Activated naive CD4-positive, alpha-beta T cell treated with anti-CD3 and anti-CD28 coated beads, Interleukin-2, amount 10 ng/mL, durations not matched to agents 7 days and 5 days (primary cell): ENCODE results near the gene LDB3.

Experiments
- CTCF ChIA-PET: fragments of 350-600 bp; sonication (Branson Sonifier 250); formaldehyde crosslinking; loops from one replicate; lab custom pipeline; 2021; ENCODE audit warnings: antibody characterized with exemption; lab: Charles Lee
- DNase-seq: peaks from one replicate; pipeline ENCODE4 v3.0.0-alpha.2; 2020
- H3K27ac Mint-ChIP-seq: one replicate; pipeline ENCODE4 v1.8.0; 2021; ENCODE audit warnings: mild to moderate bottlenecking, moderate library complexity, mixed read lengths
- H3K27me3 Mint-ChIP-seq: one replicate; pipeline ENCODE4 v1.8.0; 2021; ENCODE audit warnings: mild to moderate bottlenecking, mixed read lengths
- H3K36me3 Mint-ChIP-seq: one replicate; pipeline ENCODE4 v1.8.0; 2021; ENCODE audit warnings: mixed read lengths
- H3K4me1 Mint-ChIP-seq: one replicate; pipeline ENCODE4 v1.8.0; 2021; ENCODE audit warnings: mixed read lengths
- H3K4me3 Mint-ChIP-seq: one replicate; pipeline ENCODE4 v1.8.0; 2021; ENCODE audit warnings: mild to moderate bottlenecking, moderate library complexity, mixed read lengths
- H3K9me3 Mint-ChIP-seq: one replicate; pipeline ENCODE4 v1.8.0; 2021; ENCODE audit warnings: mixed read lengths

Gene LDB3

DNA sequence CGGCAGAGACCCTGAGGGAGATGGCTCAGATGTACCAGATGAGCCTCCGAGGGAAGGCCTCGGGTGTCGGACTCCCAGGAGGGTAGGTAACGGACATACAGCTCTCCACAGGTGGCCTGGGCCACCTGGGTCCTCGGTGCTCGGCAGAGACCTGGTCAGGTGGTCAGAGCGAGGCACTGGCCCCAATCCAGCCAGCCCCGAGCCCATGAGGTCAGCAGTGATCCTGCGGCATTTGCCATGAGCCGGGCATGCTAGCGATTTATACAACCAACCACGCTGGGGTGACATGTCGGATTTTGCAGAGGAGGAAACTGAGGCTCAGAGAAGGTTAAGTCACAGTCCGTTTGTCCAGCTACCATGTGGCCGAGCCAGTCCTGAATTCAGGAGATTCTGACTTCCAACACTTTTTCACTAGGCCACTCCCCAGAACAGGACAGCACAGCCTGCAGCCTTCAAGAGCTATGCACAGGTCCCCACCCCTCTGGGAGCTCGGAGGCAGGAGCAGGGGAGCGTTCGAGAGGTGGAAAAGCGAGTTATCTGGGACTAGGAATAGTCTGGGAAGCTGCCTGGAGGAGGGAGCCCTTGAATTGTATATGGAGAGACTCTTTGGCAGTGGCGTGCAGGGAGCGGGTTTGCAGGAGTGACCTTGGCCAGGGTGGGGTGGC lies 13.5 kb downstream of the LDB3 start:
- Mint-ChIP-seq H3K4me1 (no peaks in the 10 kb centered on the region), H3K36me3 (no peaks in the 10 kb centered on the region), H3K9me3 (no peaks in the 10 kb centered on the region), H3K27me3 (peaks cover 16% of the 10 kb centered on the region), H3K27ac (no peak overlapping the region), H3K4me3 (no peak overlapping the region)
- DNase-seq, result no peak
- CTCF ChIA-PET, result no interaction called here

GRCh38 chr10:86682675-86683074 lies 14.4 kb downstream of the LDB3 start:
- H3K36me3 Mint-ChIP-seq, result no peaks in the 10 kb centered on the region
- DNase-seq, result no peak
- CTCF ChIA-PET, result interaction anchor here (1.3 kb wide), 1 partner anchor 11 kb away, joined by 3 read pairs; no protein-coding TSS in a partner anchor
- no peaks in the 10 kb centered on the region for H3K4me1 Mint-ChIP-seq
- H3K4me3 Mint-ChIP-seq, result no peak overlapping the region
- H3K9me3 Mint-ChIP-seq, result no peaks in the 10 kb centered on the region
- H3K27ac Mint-ChIP-seq, result no peak overlapping the region
- H3K27me3 Mint-ChIP-seq, result peaks cover 18% of the 10 kb centered on the region

GRCh38 chr10:86684331-86685097 lies 16.2 kb downstream of the LDB3 start:
- Mint-ChIP-seq H3K4me1 (peaks cover 5% of the 10 kb centered on the region), H3K27ac (no peak overlapping the region), H3K9me3 (no peaks in the 10 kb centered on the region), H3K36me3 (no peaks in the 10 kb centered on the region), H3K27me3 (peaks cover 23% of the 10 kb centered on the region), H3K4me3 (no peak overlapping the region)
- no peak for DNase-seq
- CTCF ChIA-PET, result interaction anchor here (1.6 to 1.9 kb wide), 2 partner anchors 9 to 11 kb away, joined by 5 to 6 read pairs; no protein-coding TSS in a partner anchor

GRCh38 chr10:86685416-86685815 lies 17.1 kb downstream of the LDB3 start:
- DNase-seq, result no peak
- Mint-ChIP-seq H3K4me1 (peaks cover 5% of the 10 kb centered on the region), H3K36me3 (no peaks in the 10 kb centered on the region), H3K27me3 (peaks cover 24% of the 10 kb centered on the region), H3K9me3 (no peaks in the 10 kb centered on the region), H3K4me3 (no peak overlapping the region), H3K27ac (no peak overlapping the region)
- CTCF ChIA-PET, result interaction anchor here (1.6 to 6.5 kb wide), 3 partner anchors 8 to 215 kb away, joined by 5 to 45 read pairs (median 6); no protein-coding TSS in a partner anchor

GRCh38 chr10:86685893-86686632 lies 17.8 kb downstream of the LDB3 start:
- Mint-ChIP-seq H3K27me3 (peaks cover 25% of the 10 kb centered on the region), H3K4me1 (peaks cover 5% of the 10 kb centered on the region), H3K4me3 (no peak overlapping the region), H3K36me3 (no peaks in the 10 kb centered on the region), H3K9me3 (no peaks in the 10 kb centered on the region), H3K27ac (no peak overlapping the region)
- DNase-seq, result no peak
- CTCF ChIA-PET, result interaction anchor here (1.6 to 6.5 kb wide), 3 partner anchors 7 to 214 kb away, joined by 5 to 45 read pairs (median 6); no protein-coding TSS in a partner anchor

DNA sequence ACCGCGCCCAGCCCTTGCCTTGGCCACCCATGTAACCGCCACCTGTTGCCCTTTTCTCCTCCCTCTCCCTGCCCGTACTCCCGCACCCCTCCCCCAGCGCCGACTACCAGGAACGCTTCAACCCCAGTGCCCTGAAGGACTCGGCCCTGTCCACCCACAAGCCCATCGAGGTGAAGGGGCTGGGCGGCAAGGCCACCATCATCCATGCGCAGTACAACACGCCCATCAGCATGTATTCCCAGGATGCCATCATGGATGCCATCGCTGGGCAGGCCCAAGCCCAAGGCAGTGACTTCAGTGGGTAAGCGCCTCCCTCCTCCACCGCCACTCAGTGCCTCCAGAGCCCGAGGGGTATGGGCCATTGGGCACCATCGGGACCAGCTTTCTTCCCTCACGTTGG lies 18.7 kb downstream of the LDB3 start:
- no peak overlapping the region for H3K4me3 Mint-ChIP-seq
- CTCF ChIA-PET, result interaction anchor here (6.5 kb wide), 1 partner anchor 213 kb away, joined by 45 read pairs; no protein-coding TSS in a partner anchor
- no peak for DNase-seq
- peaks cover 25% of the 10 kb centered on the region for H3K27me3 Mint-ChIP-seq
- no peak overlapping the region for H3K27ac Mint-ChIP-seq
- no peaks in the 10 kb centered on the region for H3K9me3 Mint-ChIP-seq
- no peaks in the 10 kb centered on the region for H3K36me3 Mint-ChIP-seq
- peaks cover 5% of the 10 kb centered on the region for H3K4me1 Mint-ChIP-seq

- H3K27me3 Mint-ChIP-seq, result peaks cover 25% of the 10 kb centered on the region
- CTCF ChIA-PET, result interaction anchor here (6.5 kb wide), 1 partner anchor 213 kb away, joined by 45 read pairs; no protein-coding TSS in a partner anchor
- DNase-seq, result no peak
- no peaks in the 10 kb centered on the region for H3K36me3 Mint-ChIP-seq
- peaks cover 5% of the 10 kb centered on the region for H3K4me1 Mint-ChIP-seq
- H3K4me3 Mint-ChIP-seq, result no peak overlapping the region
- H3K27ac Mint-ChIP-seq, result no peak overlapping the region
- no peaks in the 10 kb centered on the region for H3K9me3 Mint-ChIP-seq
These were observed 19.4 kb downstream of the LDB3 start for GRCh38 chr10:86687750-86688149.

DNA sequence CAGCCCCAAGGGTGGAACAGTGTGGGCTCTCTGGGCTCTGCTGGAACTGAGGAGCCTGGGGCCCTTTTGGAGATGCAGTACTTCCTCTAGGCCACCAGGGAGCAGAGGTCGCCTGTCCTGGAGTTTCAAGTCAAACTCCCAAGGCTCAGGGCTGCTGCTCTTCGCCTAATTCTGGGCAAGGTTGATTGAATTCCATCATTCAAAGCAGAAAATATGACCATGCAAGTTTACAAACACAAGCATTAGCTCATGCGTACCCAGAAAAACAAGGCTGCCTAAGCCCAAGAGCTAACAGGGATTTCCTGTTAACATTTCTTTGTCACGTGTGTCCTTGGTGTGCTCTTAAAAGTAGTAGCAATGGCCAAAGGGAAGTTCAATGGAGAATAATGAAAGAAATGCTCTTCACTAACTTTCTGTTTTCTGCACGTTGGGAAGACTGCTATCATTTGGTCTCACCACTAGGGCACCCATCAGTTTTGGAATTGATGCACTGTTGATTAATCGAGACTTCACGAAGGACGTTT lies 20.1 kb downstream of the LDB3 start:
- Mint-ChIP-seq H3K27ac (no peak overlapping the region), H3K27me3 (peaks cover 25% of the 10 kb centered on the region), H3K9me3 (no peaks in the 10 kb centered on the region), H3K4me1 (peaks cover 5% of the 10 kb centered on the region), H3K36me3 (no peaks in the 10 kb centered on the region), H3K4me3 (no peak overlapping the region)
- DNase-seq, result peak; percentile 62
- CTCF ChIA-PET, result interaction anchor here (0.5 to 6.5 kb wide), 6 partner anchors 12 to 274 kb away, joined by 3 to 45 read pairs (median 4); no protein-coding TSS in a partner anchor

DNA sequence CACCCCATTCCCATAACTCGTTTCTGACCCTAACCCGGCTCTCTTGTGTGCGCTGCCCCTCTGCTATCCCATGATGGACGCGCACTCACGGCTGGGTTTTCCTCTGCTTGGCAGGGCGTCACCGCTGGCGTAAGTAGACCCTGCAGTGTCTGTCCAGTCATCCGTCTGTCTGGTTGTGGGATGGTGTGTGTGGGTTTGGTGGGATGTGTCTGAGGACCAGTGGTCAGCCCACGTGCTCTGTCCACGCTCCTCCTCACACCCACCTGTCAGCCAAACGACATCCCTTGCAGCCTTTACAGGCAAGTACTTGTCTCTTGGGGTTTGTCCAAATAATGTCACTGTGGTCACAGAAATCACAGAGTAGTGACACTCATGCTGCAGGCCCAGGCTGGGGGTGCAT lies 20.8 kb downstream of the LDB3 start:
- Mint-ChIP-seq H3K27me3 (peaks cover 28% of the 10 kb centered on the region), H3K4me1 (peaks cover 5% of the 10 kb centered on the region), H3K36me3 (no peaks in the 10 kb centered on the region), H3K4me3 (no peak overlapping the region), H3K27ac (no peak overlapping the region), H3K9me3 (no peaks in the 10 kb centered on the region)
- CTCF ChIA-PET, result interaction anchor here (0.5 to 6.5 kb wide), 6 partner anchors 11 to 274 kb away, joined by 3 to 45 read pairs (median 3); no protein-coding TSS in a partner anchor
- DNase-seq, result no peak

DNA sequence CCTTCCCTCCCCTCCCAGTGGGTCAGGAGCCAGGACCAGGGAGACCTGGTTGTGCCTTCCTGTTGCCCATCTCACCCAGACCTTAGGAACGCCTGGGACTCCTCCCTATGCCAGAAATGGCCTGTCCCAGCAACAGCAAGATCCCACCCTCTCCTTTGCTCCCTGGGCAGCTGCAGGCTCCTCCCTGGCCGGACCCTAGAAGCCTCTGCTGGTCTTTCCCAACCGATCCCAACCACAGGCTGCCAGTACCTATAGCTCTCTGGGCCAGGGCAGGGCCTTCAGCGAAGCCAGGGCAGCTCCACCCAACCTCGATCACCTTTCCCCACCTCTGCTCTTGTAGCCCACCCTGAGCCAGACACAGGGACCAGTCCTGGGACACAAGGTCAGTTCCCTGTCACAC lies 21.9 kb downstream of the LDB3 start:
- no peak for DNase-seq
- Mint-ChIP-seq H3K4me1 (peaks cover 5% of the 10 kb centered on the region), H3K9me3 (no peaks in the 10 kb centered on the region), H3K27me3 (peaks cover 33% of the 10 kb centered on the region), H3K27ac (no peak overlapping the region), H3K4me3 (no peak overlapping the region), H3K36me3 (no peaks in the 10 kb centered on the region)
- CTCF ChIA-PET, result interaction anchor here (0.8 to 6.5 kb wide), 4 partner anchors 10 to 210 kb away, joined by 3 to 45 read pairs (median 3); no protein-coding TSS in a partner anchor

- H3K36me3 Mint-ChIP-seq, result no peaks in the 10 kb centered on the region
- H3K4me1 Mint-ChIP-seq, result peaks cover 5% of the 10 kb centered on the region
- DNase-seq, result no peak
- no peak overlapping the region for H3K4me3 Mint-ChIP-seq
- no peaks in the 10 kb centered on the region for H3K9me3 Mint-ChIP-seq
- peaks cover 35% of the 10 kb centered on the region for H3K27me3 Mint-ChIP-seq
- no peak overlapping the region for H3K27ac Mint-ChIP-seq
- CTCF ChIA-PET, result interaction anchor here (0.8 to 6.5 kb wide), 4 partner anchors 10 to 210 kb away, joined by 3 to 45 read pairs (median 3); no protein-coding TSS in a partner anchor
These were observed 22.4 kb downstream of the LDB3 start for GRCh38 chr10:86690657-86691084.

DNA sequence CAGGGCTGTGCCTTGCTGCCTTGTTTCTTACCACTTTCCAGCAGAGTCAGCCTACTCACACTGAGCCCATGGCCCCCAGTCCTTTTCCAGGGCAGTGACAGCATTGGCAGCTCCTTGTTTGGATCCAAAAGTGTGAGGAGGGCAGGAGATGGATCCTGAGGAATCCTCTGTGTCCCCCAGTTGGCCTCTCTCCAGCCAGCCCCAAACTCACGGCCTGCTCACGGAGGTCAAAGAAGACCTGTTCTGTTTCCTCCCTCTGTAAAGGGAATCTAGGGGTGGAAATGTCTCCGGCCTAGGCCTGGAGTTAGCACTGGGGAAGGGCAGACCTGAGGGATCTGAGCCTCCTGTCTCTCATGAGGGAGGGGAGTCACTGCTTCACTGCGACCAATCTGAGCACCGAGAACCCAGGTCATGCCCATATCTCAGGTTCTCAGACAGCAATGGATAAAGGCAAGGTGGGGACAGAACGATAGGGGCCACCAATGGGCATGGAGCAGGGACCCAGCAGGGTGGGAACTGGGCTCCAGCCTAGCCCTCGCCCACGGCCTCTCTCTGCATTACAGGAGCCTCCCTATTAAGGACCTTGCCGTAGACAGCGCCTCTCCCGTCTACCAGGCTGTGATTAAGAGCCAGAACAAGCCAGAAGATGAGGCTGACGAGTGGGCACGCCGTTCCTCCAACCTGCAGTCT lies 23.2 kb downstream of the LDB3 start:
- H3K27ac Mint-ChIP-seq, result no peak overlapping the region
- peaks cover 43% of the 10 kb centered on the region for H3K27me3 Mint-ChIP-seq
- H3K9me3 Mint-ChIP-seq, result no peaks in the 10 kb centered on the region
- no peaks in the 10 kb centered on the region for H3K36me3 Mint-ChIP-seq
- DNase-seq, result no peak
- peaks cover 5% of the 10 kb centered on the region for H3K4me1 Mint-ChIP-seq
- H3K4me3 Mint-ChIP-seq, result no peak overlapping the region
- CTCF ChIA-PET, result interaction anchor here (6.5 kb wide), 1 partner anchor 209 kb away, joined by 45 read pairs; no protein-coding TSS in a partner anchor

- no peaks in the 10 kb centered on the region for H3K9me3 Mint-ChIP-seq
- CTCF ChIA-PET, result no interaction called here
- H3K4me1 Mint-ChIP-seq, result peaks cover 5% of the 10 kb centered on the region
- no peak overlapping the region for H3K4me3 Mint-ChIP-seq
- no peak overlapping the region for H3K27ac Mint-ChIP-seq
- H3K27me3 Mint-ChIP-seq, result peaks cover 42% of the 10 kb centered on the region
- H3K36me3 Mint-ChIP-seq, result no peaks in the 10 kb centered on the region
- no peak for DNase-seq
These were observed 23.8 kb downstream of the LDB3 start for GRCh38 chr10:86692023-86692514.
